ENCODE measurements around the gene SLC38A3.

DNA sequence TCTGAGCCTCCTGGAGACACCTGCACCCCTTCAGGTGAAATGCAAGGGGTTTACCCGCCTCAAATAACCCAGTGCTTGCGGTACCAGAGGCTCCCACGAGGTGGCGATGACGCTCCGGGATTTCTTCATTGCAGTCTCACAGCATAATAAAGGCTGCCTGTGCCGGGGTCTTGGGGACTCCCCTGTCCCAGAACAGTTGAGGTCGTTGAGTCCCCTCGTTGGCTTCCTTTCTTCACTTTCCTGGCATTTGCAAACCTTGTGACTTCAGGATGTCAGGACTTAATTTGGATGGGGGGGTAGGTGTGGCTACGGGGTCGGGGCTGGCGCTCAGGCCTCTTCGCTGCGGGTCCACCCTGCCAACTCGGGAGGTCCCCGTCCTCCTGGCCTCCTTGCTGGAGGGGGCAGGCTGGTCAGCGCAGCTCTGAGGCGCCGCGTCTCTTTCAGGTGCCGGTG is 12.4 kb upstream of the SLC38A3 start:
- no peak for TF ChIP-seq YY1 (IDR thresholded peaks at IDR 0.05; ENCODE audit: insufficient read depth, insufficient read length)
- TF ChIP-seq ZNF274 (IDR thresholded peaks at IDR 0.05; ENCODE audit: low read depth, low read length), result no peak
- no peak for TF ChIP-seq SUZ12 (IDR thresholded peaks at IDR 0.05; ENCODE audit: extremely low read depth, insufficient read depth, insufficient read length)

Data from NT2/D1 (cell line).